ENCODE data around the gene SLC25A51.
"Not testable (repeated sequence)": the region's sequence is repeated elsewhere in the genome, so short reads cannot be mapped to it uniquely, and the experiment has no call there.

The SLC25A51 gene

GRCh38 chr9:37919956-37920335 lies 16.0 kb upstream of the SLC25A51 start:
- no peak for TF ChIP-seq ZNF274 (IDR thresholded peaks at IDR 0.05; ENCODE audit: low read depth, low read length)
- H3K4me3 ChIP-seq (ENCODE audit: low read length): no peak overlapping the region

GRCh38 chr9:37919246-37919955 lies 15.5 kb upstream of the SLC25A51 start:
- H3K4me3 ChIP-seq (ENCODE audit: low read length): no peak overlapping the region
- no peak for TF ChIP-seq ZNF274 (IDR thresholded peaks at IDR 0.05; ENCODE audit: low read depth, low read length)

- no peak overlapping the region for H3K4me3 ChIP-seq (ENCODE audit: low read length)
- no peak for TF ChIP-seq ZNF274 (IDR thresholded peaks at IDR 0.05; ENCODE audit: low read depth, low read length)
Observed at GRCh38 chr9:37918665-37919170, 14.8 kb upstream of the SLC25A51 start.

- no peak overlapping the region for H3K4me3 ChIP-seq (ENCODE audit: low read length)
- TF ChIP-seq ZNF274 (IDR thresholded peaks at IDR 0.05; ENCODE audit: low read depth, low read length): no peak
Observed at GRCh38 chr9:37917801-37918664, 14.1 kb upstream of the SLC25A51 start.

GRCh38 chr9:37917313-37917731 lies 13.4 kb upstream of the SLC25A51 start:
- no peak overlapping the region for H3K4me3 ChIP-seq (ENCODE audit: low read length)
- TF ChIP-seq ZNF274 (IDR thresholded peaks at IDR 0.05; ENCODE audit: low read depth, low read length): no peak

- TF ChIP-seq ZNF274 (IDR thresholded peaks at IDR 0.05; ENCODE audit: low read depth, low read length): no peak
- no peak overlapping the region for H3K4me3 ChIP-seq (ENCODE audit: low read length)
Observed at GRCh38 chr9:37916471-37917312, 12.8 kb upstream of the SLC25A51 start.

- TF ChIP-seq ZNF274 (IDR thresholded peaks at IDR 0.05; ENCODE audit: low read depth, low read length): no peak
- H3K4me3 ChIP-seq (ENCODE audit: low read length): no peak overlapping the region
Observed at GRCh38 chr9:37915911-37916470, 12.1 kb upstream of the SLC25A51 start.

- no peak for TF ChIP-seq ZNF274 (IDR thresholded peaks at IDR 0.05; ENCODE audit: low read depth, low read length)
- no peak overlapping the region for H3K4me3 ChIP-seq (ENCODE audit: low read length)
Observed at GRCh38 chr9:37914701-37915358, 10.9 kb upstream of the SLC25A51 start.

GRCh38 chr9:37914154-37914551 lies 10.2 kb upstream of the SLC25A51 start:
- no peak for TF ChIP-seq ZNF274 (IDR thresholded peaks at IDR 0.05; ENCODE audit: low read depth, low read length)
- H3K4me3 ChIP-seq (ENCODE audit: low read length): no peak overlapping the region

- H3K4me3 ChIP-seq (ENCODE audit: low read length): no peak overlapping the region
- TF ChIP-seq ZNF274 (IDR thresholded peaks at IDR 0.05; ENCODE audit: low read depth, low read length): no peak
Observed at GRCh38 chr9:37913480-37914153, 9.7 kb upstream of the SLC25A51 start.

GRCh38 chr9:37911271-37911681 lies 7.3 kb upstream of the SLC25A51 start:
- no peak for TF ChIP-seq ZNF274 (IDR thresholded peaks at IDR 0.05; ENCODE audit: low read depth, low read length)
- no peak overlapping the region for H3K4me3 ChIP-seq (ENCODE audit: low read length)

GRCh38 chr9:37910271-37910670 lies 6.3 kb upstream of the SLC25A51 start:
- no peak overlapping the region for H3K4me3 ChIP-seq (ENCODE audit: low read length)
- no peak for TF ChIP-seq ZNF274 (IDR thresholded peaks at IDR 0.05; ENCODE audit: low read depth, low read length)

- not testable (repeated sequence) for H3K4me3 ChIP-seq (ENCODE audit: low read length)
Observed at GRCh38 chr9:37909836-37910235, 5.9 kb upstream of the SLC25A51 start.

Data from GM08714 (cell line).